Posterior cingulate gyrus (tissue), 11 donors: Measurements from ENCODE around the gene ZNF865.
A peak's percentile ranks its signal among the peaks of the same experiment; 100 is the strongest.

ENCODE experiments used
- DNase-seq, 10 donors: peaks; one replicate each; pipeline versions ENCODE4 v3.0.0 to v3.0.0-alpha.2; 2020 to 2021; ENCODE audit warnings: mixed read lengths in 3 of 10
- intact Hi-C: fragments of 100-400 bp; cut with DNase I; formaldehyde crosslinking; loops from one replicate; pipeline ENCODE4 v1.15.1; 2023

Gene ZNF865

GRCh38 chr19:55585658-55586339 is 19.6 kb upstream of the ZNF865 start:
- intact Hi-C loops, result no loop called here
- peak; percentile 60 to 96 (median 76) for DNase-seq

- DNase-seq, result peak; percentile 82 to 99 (median 94)
- intact Hi-C loops, result no loop called here
Observed at GRCh38 chr19:55586976-55587668, 18.3 kb upstream of the ZNF865 start.

- peak in 1 of 10 donors; percentile 25 for DNase-seq
- intact Hi-C loops, result no loop called here
Observed at GRCh38 chr19:55588738-55589137, 16.7 kb upstream of the ZNF865 start.

GRCh38 chr19:55590109-55590508 is 15.3 kb upstream of the ZNF865 start:
- peak in 1 of 10 donors; percentile 49 for DNase-seq
- intact Hi-C loops, result no loop called here

- peak in 1 of 10 donors; percentile 37 for DNase-seq
- intact Hi-C loops, result no loop called here
Observed at GRCh38 chr19:55590617-55591016, 14.8 kb upstream of the ZNF865 start.

GRCh38 chr19:55591555-55591954 is 13.9 kb upstream of the ZNF865 start:
- DNase-seq, result peak in 1 of 10 donors; percentile 35
- intact Hi-C loops, result no loop called here

- intact Hi-C loops, result no loop called here
- peak in 1 of 10 donors; percentile 83 for DNase-seq
Observed at GRCh38 chr19:55592391-55593090, 12.9 kb upstream of the ZNF865 start.

- intact Hi-C loops, result no loop called here
- DNase-seq, result peak in 1 of 10 donors; percentile 73
Observed at GRCh38 chr19:55593096-55593772, 12.2 kb upstream of the ZNF865 start.

- intact Hi-C loops, result no loop called here
- DNase-seq, result peak in 1 of 10 donors; percentile 22
Observed at GRCh38 chr19:55594996-55595545, 10.4 kb upstream of the ZNF865 start.

GRCh38 chr19:55596304-55596703 is 9.1 kb upstream of the ZNF865 start:
- intact Hi-C loops, result no loop called here
- DNase-seq, result no peak

GRCh38 chr19:55597501-55597921 is 7.9 kb upstream of the ZNF865 start:
- peak in 2 of 10 donors; percentile 83 to 86 for DNase-seq
- intact Hi-C loops, result no loop called here

- intact Hi-C loops, result no loop called here
- DNase-seq, result no peak
Observed at GRCh38 chr19:55598034-55598433, 7.4 kb upstream of the ZNF865 start.

- intact Hi-C loops, result no loop called here
Observed at GRCh38 chr19:55598719-55599467, 6.6 kb upstream of the ZNF865 start.

GRCh38 chr19:55599468-55599841 is 6.0 kb upstream of the ZNF865 start, which contains the start of gene FIZ1:
FIZ1 (minus strand) TSS chr19:55599517; CDS start chr19:55597865, 1,652 bp downstream.
- intact Hi-C loops, result no loop called here
- DNase-seq, result peak; percentile 97 to 100 (median 98)

More at GRCh38 chr19:55598719-55599467, 6.6 kb upstream of the ZNF865 start:
- peak; percentile 84 to 99 (median 91) for DNase-seq

- intact Hi-C loops, result no loop called here
- DNase-seq, result peak; percentile 75 to 98 (median 85)
Observed at GRCh38 chr19:55599842-55600661, 5.4 kb upstream of the ZNF865 start, which contains the start of gene ZNF524. ZNF524 (plus strand) TSS chr19:55600288; CDS start chr19:55602113, 1,825 bp downstream.

- DNase-seq, result no peak
- intact Hi-C loops, result no loop called here
Observed at GRCh38 chr19:55600662-55601028, 4.8 kb upstream of the ZNF865 start.

GRCh38 chr19:55601084-55601483 is 4.4 kb upstream of the ZNF865 start:
- no peak for DNase-seq
- intact Hi-C loops, result no loop called here

GRCh38 chr19:55602104-55603001 is 3.1 kb upstream of the ZNF865 start:
- intact Hi-C loops, result no loop called here
- DNase-seq, result peak in 1 of 10 donors; percentile 80
